GM18873 (cell line): ENCODE results near the gene JPT2.
"Not testable (repeated sequence)": the region's sequence is repeated elsewhere in the genome, so short reads cannot be mapped to it uniquely, and the experiment has no call there.

Experiments used
- ATAC-seq: cut with Tn5 transposase; IDR thresholded peaks from one replicate; pipeline ENCODE4 v1.9.1; 2021; ENCODE audit warnings: mild to moderate bottlenecking, moderate library complexity, moderate number of reproducible peaks; ENCODE audit not compliant: unreplicated experiment, low FRiP score

The JPT2 gene

GRCh38 chr16:1673424-1674151 is 4.5 kb upstream of the JPT2 start:
- no peak for ATAC-seq

GRCh38 chr16:1674306-1674705 is 3.8 kb upstream of the JPT2 start:
- ATAC-seq, result no peak

- no peak for ATAC-seq
These were observed 3.1 kb upstream of the JPT2 start for GRCh38 chr16:1674751-1675664.

GRCh38 chr16:1676661-1677060 is 1.4 kb upstream of the JPT2 start:
- ATAC-seq, result no peak

GRCh38 chr16:1677339-1677738 is 740 bp upstream of the JPT2 start:
- no peak for ATAC-seq

- no peak for ATAC-seq
These were observed 520 bp downstream of the JPT2 start for GRCh38 chr16:1678500-1679098.

GRCh38 chr16:1680361-1680760 is 2.3 kb downstream of the JPT2 start:
- no peak for ATAC-seq

GRCh38 chr16:1681032-1681431 is 3.0 kb downstream of the JPT2 start:
- ATAC-seq, result no peak

GRCh38 chr16:1687427-1688316 is 9.6 kb downstream of the JPT2 start:
- ATAC-seq, result no peak

- ATAC-seq, result no peak
These were observed 10.9 kb downstream of the JPT2 start for GRCh38 chr16:1688807-1689560.

- no peak for ATAC-seq
These were observed 11.8 kb downstream of the JPT2 start for GRCh38 chr16:1689853-1690252.

- no peak for ATAC-seq
These were observed 12.7 kb downstream of the JPT2 start for GRCh38 chr16:1690810-1691209.

GRCh38 chr16:1691276-1691675 is 13.2 kb downstream of the JPT2 start:
- no peak for ATAC-seq

GRCh38 chr16:1691956-1692355 is 13.9 kb downstream of the JPT2 start:
- ATAC-seq, result no peak

GRCh38 chr16:1696863-1697262 is 18.8 kb downstream of the JPT2 start:
- ATAC-seq, result no peak

- ATAC-seq, result no peak
These were observed 20.6 kb downstream of the JPT2 start for GRCh38 chr16:1698680-1699079.

- ATAC-seq, result no peak
These were observed 22.2 kb downstream of the JPT2 start for GRCh38 chr16:1700246-1700645.

- ATAC-seq, result no peak
These were observed 23.3 kb downstream of the JPT2 start for GRCh38 chr16:1701216-1701878.

GRCh38 chr16:1705324-1705687 is 27.2 kb downstream of the JPT2 start:
- not testable (repeated sequence) for ATAC-seq
